HepG2 (cell line): ENCODE data around the gene FGF21. TPM values are rescaled to one million over a fixed set of nuclear protein-coding genes. Genes with fewer than 3 reads are reported as not detected.

Experiments
- CBX1 ChIP-seq: IDR thresholded peaks from one replicate; pipeline ENCODE4 v1.6.1; 2016; ENCODE audit warnings: antibody characterized with exemption, low read depth
- FOXK2 ChIP-seq: fragments of 450-650 bp; IDR thresholded peaks from 2 replicates; pipeline ENCODE4 v1.6.1; 2016
- HOXA7 ChIP-seq: sonication (generic); formaldehyde crosslinking; IDR thresholded peaks from 2 replicates; pipeline ENCODE4 v1.8.1; 2022; ENCODE audit warnings: mild to moderate bottlenecking, missing genetic modification reagents, moderate library complexity
- MEIS1 ChIP-seq: sonication (generic); formaldehyde crosslinking; IDR thresholded peaks from 2 replicates; pipeline ENCODE4 v1.9.0; 2021; ENCODE audit warnings: mild to moderate bottlenecking, missing genetic modification reagents, moderate library complexity, borderline replicate concordance
- NCOR1 ChIP-seq: fragments of 200-600 bp; sonication (generic); IDR thresholded peaks from 2 replicates; pipeline ENCODE4 v1.7.0; 2017; ENCODE audit warnings: antibody characterized with exemption, low read length, borderline replicate concordance
- NONO ChIP-seq, 2 experiments: fragments of 450-650 bp in 1 of 2; sonication (generic) in 1 of 2; formaldehyde crosslinking in 1 of 2; IDR thresholded peaks in 1 of 2; conservative IDR thresholded peaks in 1 of 2; 2 replicates each; pipeline versions ENCODE4 v1.6.1 to v1.8.0; 2017 to 2022; ENCODE audit warnings: mild to moderate bottlenecking in 1 of 2, missing genetic modification reagents in 1 of 2, moderate library complexity in 1 of 2
- NR2F2 ChIP-seq: IDR thresholded peaks from 2 replicates; pipeline ENCODE4 v1.6.1; 2012; ENCODE audit warnings: low read depth, inconsistent platforms, borderline replicate concordance
- POLR2AphosphoS2 ChIP-seq: IDR thresholded peaks from 2 replicates; pipeline ENCODE4 v1.6.1; 2011; ENCODE audit warnings: low read depth, low read length, improper control_type of control experiment
- PPARG ChIP-seq: conservative IDR thresholded peaks from 2 replicates; pipeline ENCODE4 v1.6.1; 2016; ENCODE audit warnings: missing biosample characterization, missing genetic modification reagents
- PRMT3 ChIP-seq: sonication (generic); formaldehyde crosslinking; IDR thresholded peaks from 2 replicates; pipeline ENCODE4 v1.8.1; 2022; ENCODE audit warnings: low read depth, mild to moderate bottlenecking, moderate library complexity, missing genetic modification reagents, borderline replicate concordance
- RCOR2 ChIP-seq: IDR thresholded peaks from 2 replicates; pipeline ENCODE4 v1.6.1; 2016; ENCODE audit warnings: missing biosample characterization, missing genetic modification reagents
- TRAFD1 ChIP-seq: sonication (generic); formaldehyde crosslinking; IDR thresholded peaks from 2 replicates; pipeline ENCODE4 v1.5.1; 2020; ENCODE audit warnings: missing genetic modification reagents, mild to moderate bottlenecking, borderline replicate concordance
- TSC22D2 ChIP-seq: sonication (generic); formaldehyde crosslinking; IDR thresholded peaks from 2 replicates; pipeline ENCODE4 v1.5.1; 2020; ENCODE audit warnings: missing genetic modification reagents, mild to moderate bottlenecking, borderline replicate concordance
- U2AF1 ChIP-seq: fragments of 200-400 bp; formaldehyde crosslinking; optimal IDR thresholded peaks from 2 replicates; pipeline ENCODE3; 2017; ENCODE audit warnings: mild to moderate bottlenecking, low read depth, low read length
- ZBED4 ChIP-seq: sonication (generic); formaldehyde crosslinking; IDR thresholded peaks from 2 replicates; pipeline ENCODE4 v1.4.0; 2020; ENCODE audit warnings: missing genetic modification reagents, borderline replicate concordance
- ZBTB43 ChIP-seq: sonication (generic); formaldehyde crosslinking; conservative IDR thresholded peaks from 2 replicates; pipeline ENCODE4 v1.4.0; 2020; ENCODE audit warnings: missing genetic modification reagents
- ZC3H13 ChIP-seq: sonication (generic); formaldehyde crosslinking; IDR thresholded peaks from 2 replicates; pipeline ENCODE4 v1.8.1; 2023; ENCODE audit warnings: mild to moderate bottlenecking, missing genetic modification reagents, moderate library complexity
- ZKSCAN5 ChIP-seq: sonication (generic); formaldehyde crosslinking; IDR thresholded peaks from 2 replicates; pipeline ENCODE4 v1.5.1; 2020; ENCODE audit warnings: mild to moderate bottlenecking, missing genetic modification reagents
- ZNF256 ChIP-seq: sonication (generic); formaldehyde crosslinking; conservative IDR thresholded peaks from 2 replicates; pipeline ENCODE4 v1.4.0; 2020; ENCODE audit warnings: missing genetic modification reagents
- ZNF264 ChIP-seq: sonication (generic); formaldehyde crosslinking; IDR thresholded peaks from 2 replicates; pipeline ENCODE4 v1.4.0; 2020; ENCODE audit warnings: missing genetic modification reagents
- ZNF768 ChIP-seq: sonication (generic); formaldehyde crosslinking; IDR thresholded peaks from 2 replicates; pipeline ENCODE4 v1.4.0; 2020; ENCODE audit warnings: missing genetic modification reagents
- polyA plus RNA-seq, 8 experiments: library from polyadenylated mRNA; depleted of rRNA in 3 of 8; stranded (reverse) in 7 of 8; unstranded in 1 of 8; fragments of >200 nt; fragmentation: Illumina TruSeq in 4 of 8; extraction: Trizol in 4 of 8; gene quantifications; 2 replicates each; pipeline versions ENCODE4 v1.2.1 to v1.2.3, GENCODE V29; 2011 to 2016; ENCODE audit warnings: low read depth in 4 of 8, missing spikeins in 1 of 8, mixed read lengths in 1 of 8; ENCODE audit not compliant: insufficient read depth in 1 of 8
- total RNA-seq, 5 experiments: library from RNA; depleted of rRNA; stranded (reverse); fragments of >200 nt; fragmentation: Illumina TruSeq; extraction: Trizol; gene quantifications; 2 replicates each; pipeline ENCODE4 v1.2.3, GENCODE V29; 2016; ENCODE audit warnings: low read depth in 1 of 5

FGF21 gene
- total and polyA plus RNA-seq, 2 of the 13 experiments (the other 11 are each of a cell fraction or from before 2014, with no cell fraction given), result 0.17 TPM; not detected in 1

GRCh38 chr19:48713864-48714755, 41.2 kb upstream of the FGF21 start (continued):
- TF ChIP-seq CBX1 (no peak), NCOR1 (no peak), ZC3H13 (CRISPR knock-in tag) (no peak), FOXK2 (no peak), TSC22D2 (CRISPR knock-in tag) (no peak), MEIS1 (CRISPR knock-in tag) (no peak), ZBTB43 (CRISPR knock-in tag) (peak; percentile 74; the same call in 1 of the 2 replicates), PRMT3 (CRISPR knock-in tag) (no peak), ZNF256 (CRISPR knock-in tag) (no peak), NONO (IDR thresholded peaks at IDR 0.05) (no peak), NONO (CRISPR knock-in tag; conservative IDR thresholded peaks at IDR 0.05) (no peak), ZKSCAN5 (CRISPR knock-in tag) (no peak), ZBED4 (CRISPR knock-in tag) (no peak), ZNF768 (CRISPR knock-in tag) (peak; percentile 19; the same call in 1 of the 2 replicates), NR2F2 (no peak), TRAFD1 (CRISPR knock-in tag) (no peak), ZNF264 (CRISPR knock-in tag) (no peak), U2AF1 (no peak), PPARG (CRISPR knock-in tag) (no peak), POLR2AphosphoS2 (no peak), HOXA7 (no peak), RCOR2 (no peak)
